ENCODE data around the gene TRMT1L. TPM values are rescaled to one million over a fixed set of nuclear protein-coding genes. Genes with fewer than 3 reads are reported as not detected.

The TRMT1L gene
- total and polyA plus RNA-seq, 10 donors, result 7.7 to 35.6 (median 21.4) TPM

DNA sequence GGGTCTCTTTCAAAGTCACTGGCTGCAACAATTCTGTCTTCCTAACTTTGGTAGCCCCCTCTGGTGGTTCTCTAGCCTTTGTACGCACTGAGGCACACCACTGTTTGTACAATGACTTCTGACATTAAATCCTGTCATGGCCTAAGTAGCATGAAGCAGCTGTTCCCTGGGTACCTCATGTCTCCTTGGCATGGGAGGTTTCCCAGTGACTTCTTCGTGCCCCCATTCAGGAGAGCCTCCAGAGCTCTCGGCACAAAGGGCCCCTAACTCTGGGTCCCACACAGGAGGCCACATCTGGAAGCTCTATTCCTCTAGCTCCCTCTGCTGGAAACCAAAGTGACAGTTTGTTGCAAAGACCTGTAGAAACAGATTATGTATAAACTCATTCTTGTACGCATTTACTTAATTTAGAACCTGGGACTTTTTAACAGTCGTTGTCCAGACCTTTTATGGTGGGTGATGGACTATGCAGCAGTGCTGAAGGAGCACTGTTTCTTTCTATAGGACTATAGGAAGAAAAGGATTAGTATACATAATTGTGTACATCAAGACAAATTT is 13.6 kb upstream of the TRMT1L start:
- Histone ChIP-seq H3K4me3 (no peak overlapping the region), H3K27me3 (replicated peaks in 1 of 7) (no peaks in the 10 kb centered on the region), H3K9me3 (no peaks in the 10 kb centered on the region), H3K4me1 (peaks cover 0 to 7% (median 0%) of the 10 kb centered on the region in 6 donors), H3K27ac (no peak overlapping the region), H3K36me3 (peaks cover 0 to 50% (median 10%) of the 10 kb centered on the region in 6 donors)
- WGBS, 5 donors, result 21 to 25% (median 22%) methylated on average over 5 of the region's 5 CpGs
- TF ChIP-seq, protein P1, sequence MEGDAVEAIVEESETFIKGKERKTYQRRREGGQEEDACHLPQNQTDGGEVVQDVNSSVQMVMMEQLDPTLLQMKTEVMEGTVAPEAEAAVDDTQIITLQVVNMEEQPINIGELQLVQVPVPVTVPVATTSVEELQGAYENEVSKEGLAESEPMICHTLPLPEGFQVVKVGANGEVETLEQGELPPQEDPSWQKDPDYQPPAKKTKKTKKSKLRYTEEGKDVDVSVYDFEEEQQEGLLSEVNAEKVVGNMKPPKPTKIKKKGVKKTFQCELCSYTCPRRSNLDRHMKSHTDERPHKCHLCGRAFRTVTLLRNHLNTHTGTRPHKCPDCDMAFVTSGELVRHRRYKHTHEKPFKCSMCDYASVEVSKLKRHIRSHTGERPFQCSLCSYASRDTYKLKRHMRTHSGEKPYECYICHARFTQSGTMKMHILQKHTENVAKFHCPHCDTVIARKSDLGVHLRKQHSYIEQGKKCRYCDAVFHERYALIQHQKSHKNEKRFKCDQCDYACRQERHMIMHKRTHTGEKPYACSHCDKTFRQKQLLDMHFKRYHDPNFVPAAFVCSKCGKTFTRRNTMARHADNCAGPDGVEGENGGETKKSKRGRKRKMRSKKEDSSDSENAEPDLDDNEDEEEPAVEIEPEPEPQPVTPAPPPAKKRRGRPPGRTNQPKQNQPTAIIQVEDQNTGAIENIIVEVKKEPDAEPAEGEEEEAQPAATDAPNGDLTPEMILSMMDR (IDR thresholded peaks at IDR 0.05 in 8 of 11, conservative IDR thresholded peaks at IDR 0.05 in 3 of 11), result peak in 10 of 11 experiments; percentile 28 to 68 (median 58)
- no peak for TF ChIP-seq POLR2AphosphoS5 (IDR thresholded peaks at IDR 0.05)
- DNase-seq, result no peak
- intact Hi-C loops (cut with DNase I; ENCODE audit: low total_unique reads), result loop anchor here (5.0 to 10.0 kb wide), 2 partner anchors 363 to 504 kb away; no protein-coding TSS in a partner anchor

DNA sequence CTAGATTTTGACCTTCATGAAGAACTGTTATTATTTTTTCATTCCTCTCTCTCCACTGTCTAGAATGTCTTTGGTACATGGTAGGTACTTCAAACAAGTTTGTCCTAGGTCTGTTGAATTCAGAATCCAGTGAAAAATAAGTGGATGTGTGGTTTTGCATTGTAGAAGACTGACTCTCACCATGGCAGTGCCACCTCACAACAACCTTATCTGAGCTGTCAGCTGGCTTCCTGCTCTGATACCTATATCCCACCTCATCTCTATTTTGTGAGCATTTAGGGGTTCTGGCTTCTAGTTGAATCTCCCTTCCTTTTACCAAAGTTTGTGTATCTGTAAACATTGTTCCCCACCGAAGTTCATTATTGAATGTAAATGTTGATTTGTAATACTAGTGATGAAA is 9.4 kb upstream of the TRMT1L start:
- Histone ChIP-seq H3K4me1 (peaks cover 0 to 7% (median 0%) of the 10 kb centered on the region in 6 donors), H3K27ac (peak overlapping the region in 6 of 8 donors; percentile 4 to 61 (median 42)), H3K9me3 (no peaks in the 10 kb centered on the region), H3K27me3 (replicated peaks in 1 of 7) (no peaks in the 10 kb centered on the region), H3K4me3 (no peak overlapping the region), H3K36me3 (peaks cover 0 to 67% (median 15%) of the 10 kb centered on the region in 6 donors)
- DNase-seq, result no peak
- intact Hi-C loops (cut with DNase I; ENCODE audit: low total_unique reads), result no loop called here
- WGBS, 5 donors, result 44 to 62% (median 54%) methylated on average over 1 of the region's 1 CpG
- TF ChIP-seq, protein P1 (IDR thresholded peaks at IDR 0.05 in 8 of 11, conservative IDR thresholded peaks at IDR 0.05 in 3 of 11), result no peak
- TF ChIP-seq POLR2AphosphoS5 (IDR thresholded peaks at IDR 0.05), result no peak
- TF ChIP-seq POLR2A (IDR thresholded peaks at IDR 0.05), result no peak

DNA sequence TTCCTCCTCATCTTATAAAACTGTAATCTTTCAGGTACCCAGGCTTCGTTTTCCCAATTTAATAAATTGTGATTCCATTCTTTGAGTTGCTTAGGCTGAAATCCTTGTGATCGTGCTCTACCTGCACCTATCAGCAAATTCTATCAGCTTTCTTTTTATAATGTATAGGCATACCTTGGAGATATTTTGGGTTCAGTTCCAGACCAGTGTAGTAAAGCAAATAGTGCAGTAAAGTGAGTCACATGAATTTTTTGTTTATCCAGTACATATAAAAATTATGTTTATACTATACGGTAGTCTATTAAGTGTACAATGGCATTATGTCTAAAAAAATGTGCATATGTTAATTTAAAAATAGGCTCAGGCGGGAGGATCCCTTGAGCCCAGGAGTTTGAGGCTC is 5.7 kb upstream of the TRMT1L start:
- TF ChIP-seq, protein P1 (IDR thresholded peaks at IDR 0.05 in 8 of 11, conservative IDR thresholded peaks at IDR 0.05 in 3 of 11), result no peak
- TF ChIP-seq POLR2A (IDR thresholded peaks at IDR 0.05) (no peak), POLR2AphosphoS5 (IDR thresholded peaks at IDR 0.05) (no peak)
- Histone ChIP-seq H3K27me3 (replicated peaks in 1 of 7) (no peaks in the 10 kb centered on the region), H3K27ac (no peak overlapping the region), H3K36me3 (peaks cover 0 to 54% (median 14%) of the 10 kb centered on the region in 6 donors), H3K4me3 (no peak overlapping the region), H3K4me1 (peaks cover 0 to 17% (median 10%) of the 10 kb centered on the region in 6 donors), H3K9me3 (no peaks in the 10 kb centered on the region)
- 90 to 94% (median 92%) methylated on average over 4 of the region's 4 CpGs for WGBS, 5 donors
- intact Hi-C loops (cut with DNase I; ENCODE audit: low total_unique reads), result no loop called here
- DNase-seq, result no peak

DNA sequence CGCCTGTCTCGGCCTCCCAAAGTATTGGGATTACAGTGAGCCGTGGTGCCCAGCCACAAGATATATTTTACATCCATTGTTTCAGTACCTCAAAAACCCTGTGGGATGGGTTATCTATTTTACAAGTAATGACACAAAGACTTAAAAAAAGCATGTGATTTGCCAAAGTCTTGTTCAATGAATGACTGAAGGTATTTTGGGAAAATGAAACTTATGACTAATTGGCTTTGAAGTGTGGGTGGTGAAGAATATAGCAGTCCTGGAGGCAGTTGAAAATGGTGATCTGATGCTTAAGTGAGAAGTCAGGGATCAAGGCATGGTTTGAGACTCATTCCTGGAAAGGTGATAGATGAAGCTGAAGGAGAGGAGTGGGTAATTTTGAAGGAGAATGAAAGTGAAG is 3.2 kb upstream of the TRMT1L start:
- WGBS, 5 donors, result 90 to 96% (median 93%) methylated on average over 3 of the region's 3 CpGs
- Histone ChIP-seq H3K4me1 (peaks cover 7 to 30% (median 21%) of the 10 kb centered on the region in 6 donors), H3K9me3 (no peaks in the 10 kb centered on the region), H3K36me3 (peaks cover 0 to 39% (median 6%) of the 10 kb centered on the region in 6 donors), H3K27me3 (replicated peaks in 1 of 7) (no peaks in the 10 kb centered on the region), H3K4me3 (no peak overlapping the region), H3K27ac (no peak overlapping the region)
- DNase-seq, result no peak
- TF ChIP-seq, protein P1 (IDR thresholded peaks at IDR 0.05 in 8 of 11, conservative IDR thresholded peaks at IDR 0.05 in 3 of 11), result no peak
- TF ChIP-seq POLR2AphosphoS5 (IDR thresholded peaks at IDR 0.05), result no peak
- TF ChIP-seq POLR2A (IDR thresholded peaks at IDR 0.05), result no peak
- intact Hi-C loops (cut with DNase I; ENCODE audit: low total_unique reads), result loop anchor here (10.0 kb wide), 1 partner anchor 155 kb away; the partner anchor contains the start of gene IVNS1ABP

All from spleen (tissue), 11 donors.